Gastroesophageal sphincter (tissue), 3 donors: ENCODE measurements around the gene ROR1.

Experiments used
- CTCF ChIP-seq, 4 experiments: fragments of 200-600 bp in 2 of 4; fragments of 450-650 bp in 2 of 4; sonication (generic) in 1 of 4; IDR thresholded peaks; one replicate each; pipeline ENCODE4 v1.5.1; 2017 to 2019; ENCODE audit warnings: antibody characterized with exemption in 4 of 4, mild to moderate bottlenecking in 2 of 4, moderate library complexity in 2 of 4
- EP300 ChIP-seq: sonication (generic); formaldehyde crosslinking; IDR thresholded peaks from one replicate; pipeline ENCODE4 v1.6.1; 2017; ENCODE audit warnings: antibody characterized with exemption, mild to moderate bottlenecking
- POLR2A ChIP-seq, 2 donors: fragments of 450-650 bp; IDR thresholded peaks; one replicate each; pipeline ENCODE4 v1.6.1; 2017; ENCODE audit warnings: antibody characterized with exemption in 2 of 2, mild to moderate bottlenecking in 2 of 2, moderate library complexity in 1 of 2
- POLR2AphosphoS5 ChIP-seq: sonication (generic); formaldehyde crosslinking; IDR thresholded peaks from one replicate; pipeline ENCODE4 v1.6.1; 2017; ENCODE audit warnings: antibody characterized with exemption

DNA sequence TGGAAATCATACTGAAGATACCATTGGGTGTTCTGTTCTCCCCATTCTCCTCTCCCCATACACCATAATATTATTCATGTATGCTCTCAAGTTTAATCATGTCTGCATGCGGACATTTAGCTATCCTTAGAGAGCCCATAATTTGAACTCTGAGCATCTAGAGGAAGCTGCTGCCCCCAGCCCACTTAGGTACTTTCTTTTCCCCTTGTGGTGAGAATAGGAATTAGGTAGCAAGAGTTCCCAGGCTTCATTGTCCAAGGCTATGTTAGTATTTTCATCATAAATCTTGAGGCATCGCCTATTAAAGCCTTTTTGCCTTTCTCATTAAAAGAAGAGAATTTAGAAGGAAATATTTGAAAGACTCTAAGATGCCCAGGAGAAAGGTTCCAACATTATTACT lies 96.3 kb downstream of the ROR1 start:
- TF ChIP-seq EP300 (no peak), CTCF (IDR thresholded peaks at IDR 0.05) (no peak), POLR2AphosphoS5 (no peak), POLR2A (IDR thresholded peaks at IDR 0.05) (no peak)
